Lung (tissue), 12 donors: ENCODE data around the gene HMG20A. TPM values are rescaled to one million over a fixed set of nuclear protein-coding genes. Genes with fewer than 3 reads are reported as not detected.

Source experiments
- ATAC-seq: fragments of 200-7000 bp; cut with Tn5 transposase; one replicate; pipeline ENCODE4 v1.9.1; 2020; ENCODE audit warnings: moderate number of reproducible peaks; ENCODE audit not compliant: insufficient read depth, low FRiP score
- DNase-seq, 3 donors: peaks; one replicate each; pipeline ENCODE4 v3.0.0-alpha.2; 2013 to 2017
- H3K27ac ChIP-seq, 2 donors: one replicate each; pipeline ENCODE4 v1.5.1; 2013; ENCODE audit warnings: mild to moderate bottlenecking in 2 of 2, moderate library complexity in 2 of 2, control low read depth in 1 of 2, inconsistent platforms in 1 of 2, low read depth in 1 of 2, low read length in 1 of 2
- H3K27me3 ChIP-seq, 3 donors: one replicate each; pipeline ENCODE4 v1.5.1; 2013; ENCODE audit warnings: low read length in 2 of 3; ENCODE audit not compliant: control insufficient read depth in 3 of 3, insufficient read depth in 3 of 3
- H3K36me3 ChIP-seq, 4 donors: one replicate each; pipeline ENCODE4 v1.5.1; 2013; ENCODE audit warnings: low read length in 4 of 4, mild to moderate bottlenecking in 1 of 4, moderate library complexity in 1 of 4; ENCODE audit not compliant: control insufficient read depth in 4 of 4, insufficient read depth in 4 of 4
- H3K4me1 ChIP-seq, 5 donors: one replicate each; pipeline ENCODE4 v1.5.1; 2013; ENCODE audit warnings: low read length in 5 of 5, mild to moderate bottlenecking in 2 of 5, moderate library complexity in 1 of 5; ENCODE audit not compliant: control insufficient read depth in 5 of 5, insufficient read depth in 5 of 5
- H3K4me3 ChIP-seq: one replicate; pipeline ENCODE4 v1.5.1; 2013; ENCODE audit warnings: mild to moderate bottlenecking, control low read depth, moderate library complexity
- H3K9ac ChIP-seq, 2 donors: one replicate each; pipeline ENCODE4 v1.5.1; 2013; ENCODE audit warnings: low read length in 2 of 2, control low read depth in 1 of 2; ENCODE audit not compliant: insufficient read depth in 1 of 2
- H3K9me3 ChIP-seq, 4 donors: one replicate each; pipeline ENCODE4 v1.5.1; 2013; ENCODE audit warnings: low read length in 3 of 4, mild to moderate bottlenecking in 1 of 4, moderate library complexity in 1 of 4; ENCODE audit not compliant: control insufficient read depth in 4 of 4, insufficient read depth in 3 of 4
- CTCF ChIP-seq: IDR thresholded peaks from 2 replicates; pipeline ENCODE4 v1.5.1; 2012; ENCODE audit warnings: mild to moderate bottlenecking; ENCODE audit errors: control extremely low read depth, extremely low read depth
- WGBS, 2 donors: extraction: QIAGEN DNeasy Blood & Tissue Kit; methylation state at CpG; one replicate each; pipeline ENCODE4 v1.1.7; 2013; 5-methylcytosine and 5-hydroxymethylcytosine counted together
- polyA plus RNA-seq, 2 donors: library from polyadenylated mRNA; stranded (reverse); fragments of 200-250 nt; gene quantifications; one replicate each; pipeline ENCODE4 v1.2.1, GENCODE V29; 2013
- total RNA-seq, 2 donors: library from RNA; depleted of rRNA in 1 of 2; stranded (reverse); fragments of >200 nt in 1 of 2; gene quantifications; one replicate each; pipeline ENCODE4 v1.2.1, GENCODE V29; 2014 to 2021
- donor health status: control.
- donor health status: control.
- donor health status: Bipolar disorder and iron deficiency.
- donor health status: healthy.
- donor health status: DM: yes; HTN: yes; CAD: no.

The HMG20A gene
- total and polyA plus RNA-seq, 4 donors, result 12.7 to 63.9 (median 23.4) TPM

GRCh38 chr15:77499087-77499760 lies 78.5 kb downstream of the HMG20A start:
- Histone ChIP-seq H3K9me3 (no peaks in the 10 kb centered on the region), H3K27me3 (no peaks in the 10 kb centered on the region), H3K27ac (peak overlapping the region in 1 of 2 donors; percentile 68), H3K4me1 (peaks cover 11 to 57% (median 36%) of the 10 kb centered on the region in 5 donors), H3K9ac (no peak overlapping the region), H3K4me3 (no peak overlapping the region), H3K36me3 (no peaks in the 10 kb centered on the region)
- WGBS, 2 donors, result 90 to 95% methylated on average over 4 of the region's 4 CpGs
- TF ChIP-seq CTCF, result no peak
- DNase-seq (peak; percentile 55 to 61 (median 60)), ATAC-seq (no peak)

GRCh38 chr15:77500989-77501388 lies 80.3 kb downstream of the HMG20A start:
- TF ChIP-seq CTCF, result no peak
- no peaks in the 10 kb centered on the region for H3K36me3 ChIP-seq
- H3K27ac ChIP-seq, result no peak overlapping the region
- no peak overlapping the region for H3K9ac ChIP-seq
- H3K4me3 ChIP-seq, result no peak overlapping the region
- WGBS, 2 donors, result 92 to 93% methylated on average over 2 of the region's 2 CpGs
- DNase-seq (no peak), ATAC-seq (no peak)
- no peaks in the 10 kb centered on the region for H3K27me3 ChIP-seq
- no peaks in the 10 kb centered on the region for H3K9me3 ChIP-seq
- H3K4me1 ChIP-seq, result peaks cover 21 to 47% (median 22%) of the 10 kb centered on the region in 5 donors

- no peak overlapping the region for H3K4me3 ChIP-seq
- peaks cover 18 to 47% (median 26%) of the 10 kb centered on the region in 5 donors for H3K4me1 ChIP-seq
- DNase-seq (no peak), ATAC-seq (no peak)
- H3K9ac ChIP-seq, result no peak overlapping the region
- 94 to 95% methylated on average over 7 of the region's 7 CpGs for WGBS, 2 donors
- H3K27ac ChIP-seq, result no peak overlapping the region
- H3K27me3 ChIP-seq, result no peaks in the 10 kb centered on the region
- H3K36me3 ChIP-seq, result no peaks in the 10 kb centered on the region
- H3K9me3 ChIP-seq, result no peaks in the 10 kb centered on the region
- TF ChIP-seq CTCF, result no peak
Observed at GRCh38 chr15:77502379-77503095, 81.8 kb downstream of the HMG20A start.
